ENCODE measurements around the gene C19orf33.
"Not testable (repeated sequence)": the region's sequence is repeated elsewhere in the genome, so short reads cannot be mapped to it uniquely, and the experiment has no call there.

The C19orf33 gene

GRCh38 chr19:38309615-38310278 lies 5.7 kb downstream of the C19orf33 start:
- DNase-seq: no peak

- DNase-seq: no peak
Observed at GRCh38 chr19:38310279-38310670, 6.2 kb downstream of the C19orf33 start.

DNA sequence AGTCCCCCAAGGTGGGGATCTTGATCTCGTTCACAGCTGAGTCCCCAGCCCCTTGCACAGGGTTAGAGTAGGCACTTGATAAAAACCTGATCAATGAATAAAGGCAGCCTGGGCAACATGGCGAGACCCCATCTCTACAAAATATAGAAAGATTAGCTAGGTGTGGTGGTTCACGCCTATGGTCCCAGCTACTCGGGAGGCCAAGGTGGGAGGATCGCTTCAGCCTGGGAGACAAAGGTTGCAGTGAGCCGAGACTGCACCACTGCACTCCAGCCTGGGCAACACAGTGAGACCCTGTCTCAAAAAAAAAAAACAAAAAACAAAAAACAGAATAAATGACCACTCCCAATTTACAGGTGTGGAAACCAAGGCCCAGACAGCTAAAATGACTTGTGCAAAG lies 6.9 kb downstream of the C19orf33 start:
- DNase-seq: no peak

GRCh38 chr19:38315657-38316476 lies 11.8 kb downstream of the C19orf33 start, which contains the start of gene YIF1B:
TSS of gene YIF1B (minus strand) at chr19:38315947. CDS start at chr19:38315917, 30 bp downstream.
- DNase-seq: peak; percentile 93

- no peak for DNase-seq
Observed at GRCh38 chr19:38316477-38317067, 12.5 kb downstream of the C19orf33 start.

DNA sequence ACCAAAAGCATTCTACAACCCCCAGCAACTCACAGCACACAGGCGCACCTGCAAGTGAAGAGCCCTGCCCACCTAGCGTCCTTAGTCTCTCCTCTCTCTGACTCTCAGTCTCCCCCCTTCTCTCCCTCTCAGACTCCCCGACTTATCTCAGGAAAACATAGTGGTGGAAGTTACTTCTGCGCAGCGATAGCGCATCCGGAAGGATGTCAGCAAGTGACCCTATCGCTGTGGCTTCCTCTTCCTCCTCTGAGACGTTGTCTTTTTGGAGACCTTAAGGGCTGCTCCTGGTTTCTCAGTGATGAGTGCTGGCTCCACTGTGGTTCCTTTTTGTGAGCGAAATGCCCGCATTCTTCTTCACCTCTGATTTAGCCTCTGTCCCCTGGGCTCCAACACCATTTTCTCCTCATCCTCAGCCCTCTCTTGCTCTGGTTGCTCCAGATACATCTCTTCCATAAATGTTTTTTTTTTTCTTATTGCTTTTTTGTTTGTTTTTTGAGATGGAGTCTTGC lies 13.1 kb downstream of the C19orf33 start:
- DNase-seq: no peak

GRCh38 chr19:38318660-38319059 lies 14.6 kb downstream of the C19orf33 start:
- no peak for DNase-seq

DNA sequence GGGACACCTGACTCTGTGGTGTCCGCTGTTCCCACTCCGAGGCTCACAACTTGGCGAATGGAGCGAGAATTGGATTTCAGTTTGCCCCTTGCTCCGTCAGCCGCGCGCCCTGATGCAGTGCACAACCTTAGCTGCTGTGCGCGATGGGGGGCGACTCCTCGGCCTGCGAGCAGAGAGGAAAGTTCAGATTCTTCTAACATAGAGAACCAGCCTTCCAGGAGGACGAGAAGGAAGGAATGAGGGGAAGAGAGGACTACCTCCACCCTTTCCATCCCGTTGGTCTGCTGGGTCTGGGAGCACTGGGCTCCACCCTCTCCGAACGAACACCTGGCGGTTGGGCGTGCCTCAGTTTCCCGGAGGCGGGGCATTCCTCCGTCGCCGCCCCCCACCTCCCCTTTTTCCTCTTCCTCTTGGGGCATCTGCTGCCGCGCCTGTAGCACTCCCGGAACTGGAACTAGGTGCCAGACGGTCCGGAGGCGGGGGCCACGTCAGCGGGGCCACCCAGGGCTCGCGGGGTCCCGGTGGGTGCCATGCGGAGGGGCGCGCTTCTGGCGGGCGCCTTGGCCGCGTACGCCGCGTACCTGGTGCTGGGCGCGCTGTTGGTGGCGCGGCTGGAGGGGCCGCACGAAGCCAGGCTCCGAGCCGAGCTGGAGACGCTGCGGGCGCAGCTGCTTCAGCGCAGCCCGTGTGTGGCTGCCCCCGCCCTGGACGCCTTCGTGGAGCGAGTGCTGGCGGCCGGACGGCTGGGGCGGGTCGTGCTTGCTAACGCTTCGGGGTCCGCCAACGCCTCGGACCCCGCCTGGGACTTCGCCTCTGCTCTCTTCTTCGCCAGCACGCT lies 15.6 kb downstream of the C19orf33 start, which contains the start of gene KCNK6:
Gene KCNK6 (plus strand): TSS at position 425 of the 838 bp plus-strand sequence. CDS start 106 bp downstream, at position 531.
- DNase-seq: peak; percentile 14

DNA sequence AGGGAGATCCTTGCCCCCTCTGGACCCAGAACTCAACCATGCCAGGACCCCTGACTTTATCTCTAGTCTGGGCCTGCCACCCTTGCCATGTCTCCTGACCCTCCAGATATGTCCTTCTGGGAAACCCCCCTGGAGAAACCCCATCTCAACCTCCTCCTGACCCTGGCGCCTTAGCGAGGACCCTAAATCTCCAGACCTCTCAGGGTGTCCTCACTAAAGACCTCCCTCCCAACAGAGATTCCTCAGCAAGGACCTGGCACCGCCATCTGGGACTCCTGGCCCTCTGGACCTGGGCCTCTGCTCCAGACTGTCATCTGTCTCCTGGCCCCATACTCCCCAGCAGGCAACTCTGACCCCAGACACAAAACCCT lies 16.9 kb downstream of the C19orf33 start:
- no peak for DNase-seq

DNA sequence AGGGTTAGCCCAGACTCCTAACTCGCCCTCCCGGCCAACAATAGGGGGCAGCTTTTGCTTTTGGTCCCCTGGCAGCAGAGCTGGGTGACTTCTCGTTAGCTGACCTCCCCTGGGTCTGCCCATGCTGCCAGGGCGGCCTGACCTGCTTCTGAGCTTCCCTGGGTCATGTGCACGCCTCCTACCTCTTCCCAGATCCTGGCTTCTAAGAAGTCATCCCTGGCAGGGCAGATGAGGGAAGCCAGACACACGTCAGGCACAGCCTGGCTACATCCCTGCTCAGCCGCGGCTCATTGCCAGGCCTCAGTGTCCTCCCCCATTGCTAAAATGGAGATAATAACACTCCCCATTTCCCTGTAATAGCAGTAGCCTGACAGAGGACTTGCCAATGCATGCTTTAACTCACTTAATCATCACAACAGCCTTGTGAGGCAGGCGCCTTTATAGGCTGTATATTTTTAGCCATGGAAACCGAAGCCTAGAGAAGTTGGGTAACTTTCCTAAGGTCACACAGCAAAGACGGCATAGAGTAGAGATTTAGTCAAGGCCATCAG lies 17.7 kb downstream of the C19orf33 start:
- no peak for DNase-seq

GRCh38 chr19:38323291-38323690 lies 19.2 kb downstream of the C19orf33 start:
- no peak for DNase-seq

DNA sequence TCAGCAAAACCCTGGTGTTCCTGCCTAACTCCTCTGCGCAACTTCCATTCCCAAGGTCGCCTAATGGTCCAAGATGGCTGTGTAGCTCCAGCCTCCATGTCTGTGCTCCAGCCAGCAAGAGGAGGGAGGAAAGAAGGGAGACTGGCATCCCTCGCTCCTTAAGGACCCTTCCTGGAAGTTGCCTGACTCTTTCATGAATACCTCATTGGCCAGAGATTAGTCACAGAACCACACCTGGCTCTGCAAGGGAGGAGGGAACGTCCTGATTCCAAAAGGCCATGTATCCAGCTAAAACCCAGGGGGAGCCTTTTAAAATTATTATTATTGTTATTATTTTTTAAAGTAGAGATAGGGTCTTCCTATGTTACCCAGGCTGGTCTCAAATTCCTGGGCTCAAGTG lies 20.4 kb downstream of the C19orf33 start:
- DNase-seq: no peak

GRCh38 chr19:38326591-38326990 lies 22.5 kb downstream of the C19orf33 start:
- no peak for DNase-seq

DNA sequence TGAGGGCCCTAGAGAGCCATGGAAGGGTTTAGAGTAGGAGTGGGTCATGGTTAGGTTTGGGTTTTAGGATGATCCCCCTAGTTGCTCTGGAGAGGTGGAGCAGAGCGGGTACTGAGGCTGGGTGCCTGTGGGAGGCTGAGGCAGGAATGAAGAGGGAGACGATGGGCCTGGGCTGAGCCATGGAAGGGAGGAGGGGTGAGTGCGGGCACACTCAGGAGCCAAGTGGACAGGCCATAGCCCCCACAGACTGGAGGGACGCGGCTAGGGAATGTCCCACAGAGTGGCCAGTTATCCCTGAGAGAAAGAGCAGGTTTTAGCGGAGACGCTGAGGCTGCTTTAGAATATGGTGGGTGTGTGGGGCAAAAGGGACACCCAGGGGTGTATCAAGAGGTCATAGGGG lies 25.6 kb downstream of the C19orf33 start:
- DNase-seq: no peak

- no peak for DNase-seq
Observed at GRCh38 chr19:38331728-38332127, 27.7 kb downstream of the C19orf33 start.

GRCh38 chr19:38333245-38333644 lies 29.2 kb downstream of the C19orf33 start:
- no peak for DNase-seq

- peak; percentile 93 for DNase-seq
Observed at GRCh38 chr19:38335949-38336637, 32.0 kb downstream of the C19orf33 start.

DNA sequence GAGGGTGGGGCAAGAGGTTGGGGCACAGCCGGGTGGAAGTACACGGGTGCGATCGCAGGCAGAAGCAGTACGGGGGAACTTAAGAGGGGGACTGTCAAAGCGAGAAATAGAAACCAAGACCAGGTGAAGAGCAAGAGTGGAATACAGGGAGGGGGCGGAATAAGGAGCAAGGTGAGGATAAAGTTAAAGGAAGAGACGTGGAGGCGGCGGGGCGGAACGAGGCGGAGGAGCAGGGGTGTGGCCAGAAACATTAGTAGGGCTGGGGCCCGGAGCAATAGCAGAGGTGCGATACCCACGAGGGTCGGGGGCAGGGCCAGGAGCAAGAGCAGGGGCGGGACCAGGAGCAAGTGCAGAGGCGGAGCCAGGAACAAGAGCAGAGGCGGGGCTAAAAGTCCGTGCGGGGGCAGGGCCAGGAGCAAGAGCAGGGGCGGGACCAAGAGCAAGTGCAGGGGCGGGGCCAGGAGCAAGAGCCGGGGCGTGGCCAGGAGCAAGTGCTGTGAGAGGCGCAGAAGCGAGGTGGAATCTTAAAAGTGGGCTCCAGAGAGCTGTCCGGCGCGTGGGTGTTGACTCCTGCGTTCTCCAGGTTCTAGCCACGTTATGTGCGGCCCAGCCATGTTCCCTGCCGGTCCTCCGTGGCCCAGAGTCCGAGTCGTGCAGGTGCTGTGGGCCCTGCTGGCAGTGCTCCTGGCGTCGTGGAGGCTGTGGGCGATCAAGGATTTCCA lies 32.7 kb downstream of the C19orf33 start:
- DNase-seq: peak; percentile 94

DNA sequence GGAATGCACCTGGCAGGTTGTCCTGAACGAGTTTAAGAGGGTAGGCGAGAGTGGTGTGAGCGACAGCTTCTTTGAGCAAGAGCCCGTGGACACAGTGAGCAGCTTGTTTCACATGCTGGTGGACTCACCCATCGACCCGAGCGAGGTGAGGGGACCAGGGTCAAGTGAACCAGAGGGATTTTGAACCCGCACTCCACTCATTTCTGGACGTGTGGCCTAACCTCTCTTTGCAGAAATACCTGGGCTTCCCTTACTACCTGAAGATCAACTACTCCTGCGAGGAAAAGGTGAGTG lies 33.3 kb downstream of the C19orf33 start:
- DNase-seq: no peak

- not testable (repeated sequence) for DNase-seq
Observed at GRCh38 chr19:38339011-38339410, 35.0 kb downstream of the C19orf33 start.

- no peak for DNase-seq
Observed at GRCh38 chr19:38340927-38341326, 36.9 kb downstream of the C19orf33 start.

Measured in activated CD4-positive, alpha-beta T cell treated with anti-CD3 and anti-CD28 coated beads, Interleukin-2, amount 50 U/mL, for 1 hour (primary cell).